Measurements from ENCODE around the gene MSX2. TPM values are rescaled to one million over a fixed set of nuclear protein-coding genes. Genes with fewer than 3 reads are reported as not detected.

MSX2 gene
- total RNA-seq, 1 donor from 2014 or later: 0.56 TPM

DNA sequence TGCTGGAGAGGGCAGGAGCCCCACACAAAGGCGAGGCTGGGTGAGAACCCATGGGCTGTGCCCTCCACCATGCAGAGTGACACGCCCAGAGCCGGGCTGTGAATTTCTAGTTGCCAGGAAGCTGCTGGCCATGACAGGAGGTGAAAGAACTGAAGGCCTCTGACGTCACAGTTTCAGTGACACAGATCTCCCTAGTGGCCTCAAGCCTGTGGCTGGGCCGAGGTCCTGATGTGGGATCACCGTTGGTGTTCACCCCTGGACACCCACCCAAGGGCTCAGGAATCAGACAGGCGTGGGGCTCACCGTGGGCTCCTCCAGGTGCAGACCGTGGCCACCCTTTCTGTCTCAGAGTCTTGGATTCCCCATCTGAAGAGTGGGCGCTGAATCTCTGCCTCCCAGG lies 39.9 kb downstream of the MSX2 start:
- no peaks in the 10 kb centered on the region for H3K9me3 Mint-ChIP-seq (ENCODE audit: unreplicated experiment)
- no peak for DNase-seq (ENCODE audit: low spot score)
- TF ChIP-seq, protein P1, sequence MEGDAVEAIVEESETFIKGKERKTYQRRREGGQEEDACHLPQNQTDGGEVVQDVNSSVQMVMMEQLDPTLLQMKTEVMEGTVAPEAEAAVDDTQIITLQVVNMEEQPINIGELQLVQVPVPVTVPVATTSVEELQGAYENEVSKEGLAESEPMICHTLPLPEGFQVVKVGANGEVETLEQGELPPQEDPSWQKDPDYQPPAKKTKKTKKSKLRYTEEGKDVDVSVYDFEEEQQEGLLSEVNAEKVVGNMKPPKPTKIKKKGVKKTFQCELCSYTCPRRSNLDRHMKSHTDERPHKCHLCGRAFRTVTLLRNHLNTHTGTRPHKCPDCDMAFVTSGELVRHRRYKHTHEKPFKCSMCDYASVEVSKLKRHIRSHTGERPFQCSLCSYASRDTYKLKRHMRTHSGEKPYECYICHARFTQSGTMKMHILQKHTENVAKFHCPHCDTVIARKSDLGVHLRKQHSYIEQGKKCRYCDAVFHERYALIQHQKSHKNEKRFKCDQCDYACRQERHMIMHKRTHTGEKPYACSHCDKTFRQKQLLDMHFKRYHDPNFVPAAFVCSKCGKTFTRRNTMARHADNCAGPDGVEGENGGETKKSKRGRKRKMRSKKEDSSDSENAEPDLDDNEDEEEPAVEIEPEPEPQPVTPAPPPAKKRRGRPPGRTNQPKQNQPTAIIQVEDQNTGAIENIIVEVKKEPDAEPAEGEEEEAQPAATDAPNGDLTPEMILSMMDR (IDR thresholded peaks at IDR 0.05; ENCODE audit: unreplicated experiment): no peak
- no peaks in the 10 kb centered on the region for H3K27me3 Mint-ChIP-seq (ENCODE audit: unreplicated experiment)
- no peaks in the 10 kb centered on the region for H3K36me3 Mint-ChIP-seq (ENCODE audit: low read depth, unreplicated experiment)
- no peak overlapping the region for H3K4me3 Mint-ChIP-seq (ENCODE audit: unreplicated experiment)
- H3K27ac Mint-ChIP-seq (ENCODE audit: unreplicated experiment): no peak overlapping the region
- H3K4me1 Mint-ChIP-seq (ENCODE audit: unreplicated experiment): no peaks in the 10 kb centered on the region

DNA sequence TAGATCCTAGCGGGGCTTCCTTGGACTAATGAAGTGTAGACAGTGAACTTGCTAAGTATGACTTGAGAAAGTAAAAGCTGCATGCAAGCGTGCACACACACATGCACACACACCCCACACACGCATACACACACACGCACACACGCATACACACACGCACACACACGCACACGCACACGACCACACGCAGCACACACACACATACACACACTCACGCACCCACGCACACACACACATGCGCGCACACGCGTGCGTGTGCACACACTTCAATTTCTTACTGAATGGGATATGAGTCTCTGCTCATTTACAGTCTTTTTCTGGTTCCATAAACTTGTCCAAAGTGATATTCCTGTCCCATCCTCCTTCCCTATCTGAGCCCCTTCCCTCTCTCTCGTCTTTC lies 41.2 kb downstream of the MSX2 start:
- Mint-ChIP-seq H3K27ac (ENCODE audit: unreplicated experiment) (no peak overlapping the region), H3K27me3 (ENCODE audit: unreplicated experiment) (no peaks in the 10 kb centered on the region), H3K9me3 (ENCODE audit: unreplicated experiment) (no peaks in the 10 kb centered on the region), H3K36me3 (ENCODE audit: low read depth, unreplicated experiment) (no peaks in the 10 kb centered on the region), H3K4me3 (ENCODE audit: unreplicated experiment) (no peak overlapping the region), H3K4me1 (ENCODE audit: unreplicated experiment) (no peaks in the 10 kb centered on the region)
- TF ChIP-seq, protein P1 (IDR thresholded peaks at IDR 0.05; ENCODE audit: unreplicated experiment): no peak
- DNase-seq (ENCODE audit: low spot score): no peak

DNA sequence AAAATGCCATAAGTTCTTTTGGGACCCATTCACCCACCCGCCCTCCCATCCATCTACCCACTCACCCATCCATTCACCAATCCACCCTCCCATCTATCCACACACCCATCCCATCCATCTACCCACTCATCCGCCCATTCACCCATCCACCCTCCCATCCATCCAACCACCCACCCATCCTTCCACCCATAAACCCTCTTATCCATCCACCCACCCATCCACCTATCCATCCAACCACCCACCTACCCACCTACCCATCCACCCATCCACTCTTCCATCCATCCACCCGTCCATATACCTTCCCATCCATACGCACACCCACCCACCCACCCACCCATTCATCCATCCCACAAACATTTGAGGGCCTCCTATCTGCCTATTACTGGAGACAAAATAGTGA lies 43.3 kb downstream of the MSX2 start:
- no peak overlapping the region for H3K4me3 Mint-ChIP-seq (ENCODE audit: unreplicated experiment)
- no peaks in the 10 kb centered on the region for H3K9me3 Mint-ChIP-seq (ENCODE audit: unreplicated experiment)
- TF ChIP-seq, protein P1 (IDR thresholded peaks at IDR 0.05; ENCODE audit: unreplicated experiment): no peak
- no peaks in the 10 kb centered on the region for H3K4me1 Mint-ChIP-seq (ENCODE audit: unreplicated experiment)
- H3K36me3 Mint-ChIP-seq (ENCODE audit: low read depth, unreplicated experiment): no peaks in the 10 kb centered on the region
- DNase-seq (ENCODE audit: low spot score): no peak
- no peak overlapping the region for H3K27ac Mint-ChIP-seq (ENCODE audit: unreplicated experiment)
- no peaks in the 10 kb centered on the region for H3K27me3 Mint-ChIP-seq (ENCODE audit: unreplicated experiment)

DNA sequence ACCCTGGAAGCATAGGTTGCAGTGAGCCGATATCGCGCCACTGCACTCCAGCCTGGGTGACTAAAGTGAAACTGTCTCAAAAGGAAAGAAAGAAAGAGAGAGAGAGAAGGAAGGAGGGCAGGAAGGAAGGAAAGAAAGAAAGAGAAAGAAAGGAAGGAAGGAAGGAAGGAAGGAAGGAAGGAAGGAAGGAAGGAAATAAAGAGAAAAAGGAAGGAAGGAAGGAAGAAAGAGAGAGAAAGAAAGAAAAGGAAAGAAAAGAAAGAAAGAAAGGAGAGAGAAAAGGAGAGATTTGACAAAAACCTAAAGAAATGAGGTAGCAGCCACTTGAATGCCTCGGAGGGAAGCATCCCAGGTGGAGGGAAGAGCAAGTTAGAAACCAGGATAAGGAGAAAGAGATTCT lies 44.6 kb downstream of the MSX2 start:
- Mint-ChIP-seq H3K27ac (ENCODE audit: unreplicated experiment) (no peak overlapping the region), H3K4me1 (ENCODE audit: unreplicated experiment) (no peaks in the 10 kb centered on the region), H3K27me3 (ENCODE audit: unreplicated experiment) (no peaks in the 10 kb centered on the region), H3K36me3 (ENCODE audit: low read depth, unreplicated experiment) (no peaks in the 10 kb centered on the region), H3K9me3 (ENCODE audit: unreplicated experiment) (no peaks in the 10 kb centered on the region), H3K4me3 (ENCODE audit: unreplicated experiment) (no peak overlapping the region)
- DNase-seq (ENCODE audit: low spot score): no peak
- TF ChIP-seq, protein P1 (IDR thresholded peaks at IDR 0.05; ENCODE audit: unreplicated experiment): no peak

DNA sequence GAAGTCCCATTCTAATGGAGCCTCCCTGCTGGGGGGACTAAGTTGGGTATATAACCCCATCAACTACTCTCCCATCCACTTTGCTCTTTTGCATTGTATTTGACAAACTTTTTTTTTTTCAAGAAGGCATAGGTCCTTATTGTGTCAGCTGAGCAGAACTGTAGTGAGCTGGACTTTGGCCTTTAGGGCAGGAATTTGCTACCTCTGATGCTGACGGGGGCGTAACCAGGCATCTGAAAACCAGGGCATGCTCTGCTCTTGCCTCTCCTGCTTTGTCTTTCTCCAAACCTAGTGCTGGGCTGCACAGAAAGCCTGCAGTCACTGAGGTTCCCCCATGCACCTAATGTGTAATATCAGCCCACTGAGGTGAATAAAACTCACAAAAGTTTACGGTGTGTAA lies 49.0 kb downstream of the MSX2 start:
- TF ChIP-seq, protein P1 (IDR thresholded peaks at IDR 0.05; ENCODE audit: unreplicated experiment): no peak
- Mint-ChIP-seq H3K36me3 (ENCODE audit: low read depth, unreplicated experiment) (no peaks in the 10 kb centered on the region), H3K9me3 (ENCODE audit: unreplicated experiment) (no peaks in the 10 kb centered on the region), H3K27ac (ENCODE audit: unreplicated experiment) (no peak overlapping the region), H3K27me3 (ENCODE audit: unreplicated experiment) (no peaks in the 10 kb centered on the region), H3K4me1 (ENCODE audit: unreplicated experiment) (no peaks in the 10 kb centered on the region), H3K4me3 (ENCODE audit: unreplicated experiment) (no peak overlapping the region)
- no peak for DNase-seq (ENCODE audit: low spot score)
